ENCODE results near the gene DLG2.

The DLG2 gene

DNA sequence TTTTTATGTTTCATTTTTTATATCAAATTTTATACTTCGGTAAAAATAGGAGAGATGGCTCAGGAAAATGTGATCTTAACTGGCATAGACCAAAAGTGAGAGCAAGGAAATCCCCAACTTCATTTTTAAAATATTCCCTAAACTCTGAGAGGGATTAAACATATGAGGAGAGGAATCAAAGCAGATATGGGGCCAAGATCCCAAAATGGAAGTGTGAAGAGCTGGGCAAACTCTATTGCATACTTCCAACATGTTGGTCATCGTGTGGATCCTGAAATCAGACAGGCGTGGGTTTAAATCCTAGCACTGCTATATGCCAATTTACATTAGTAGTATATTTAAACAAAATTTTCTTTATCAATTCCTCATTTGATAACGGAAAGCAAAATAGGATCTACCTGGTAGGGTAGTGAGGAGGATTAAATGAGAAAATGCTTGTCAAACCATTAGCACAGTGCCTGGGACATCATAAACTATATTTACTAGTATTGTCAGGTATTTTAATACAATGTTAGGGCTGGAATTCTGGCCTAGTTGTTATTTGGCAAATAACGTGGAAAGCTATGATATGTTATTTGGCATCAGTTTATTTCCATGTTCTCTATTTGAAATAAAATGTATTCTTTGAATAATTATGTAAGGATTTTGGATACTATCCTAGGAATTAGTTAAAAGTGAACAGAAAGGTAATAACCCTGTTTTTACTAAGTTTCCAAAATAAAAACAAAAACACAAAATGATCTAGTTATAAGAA, 1948.1 kb downstream of the DLG2 start:
- DNase-seq (ENCODE audit: low spot score): no peak

DNA sequence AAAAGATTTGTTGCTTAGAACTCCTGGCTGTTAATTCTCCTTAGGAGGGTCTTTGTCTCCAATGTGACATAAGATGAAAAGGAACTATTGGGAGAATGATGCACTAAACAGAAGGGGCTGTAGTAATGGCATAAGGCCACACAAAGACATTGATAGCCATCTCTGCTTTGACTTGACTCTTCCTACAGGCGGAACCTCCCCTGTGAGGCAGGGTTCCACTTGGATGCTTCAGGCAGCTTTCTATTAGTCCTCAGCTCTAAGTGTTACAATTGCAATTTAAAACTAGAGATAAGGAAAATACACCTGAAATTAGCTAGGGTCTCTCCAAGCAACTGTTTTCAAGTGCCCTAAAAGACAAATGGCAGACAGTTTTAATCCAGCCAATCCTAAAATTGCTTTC, 1949.4 kb downstream of the DLG2 start:
- DNase-seq (ENCODE audit: low spot score): no peak

DNA sequence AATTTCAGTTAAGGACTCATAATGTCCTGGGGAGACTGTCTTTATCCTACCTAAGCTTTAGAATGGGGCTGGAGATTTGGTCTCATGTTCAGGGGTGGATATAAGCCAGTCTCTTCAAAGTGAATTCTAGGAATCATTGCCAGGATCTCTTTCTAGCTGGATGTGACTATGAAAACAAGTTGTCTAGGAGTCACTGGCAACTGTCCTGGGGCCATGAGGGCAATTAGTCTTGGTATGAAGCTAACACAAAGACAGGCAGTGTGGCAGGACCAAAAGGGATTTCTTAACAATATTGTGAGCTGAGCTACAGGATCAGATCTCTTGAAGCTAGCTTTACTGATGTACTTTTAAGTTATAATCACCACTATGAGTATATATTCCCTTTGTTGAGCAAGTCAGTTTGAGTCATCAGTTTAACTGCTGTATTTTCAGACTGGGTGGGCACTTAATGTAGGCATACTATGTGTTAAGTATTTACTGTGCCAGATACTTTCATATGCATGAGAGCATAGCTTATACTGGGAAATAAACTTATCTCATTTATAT, 1951.0 kb downstream of the DLG2 start:
- DNase-seq (ENCODE audit: low spot score): no peak

DNA sequence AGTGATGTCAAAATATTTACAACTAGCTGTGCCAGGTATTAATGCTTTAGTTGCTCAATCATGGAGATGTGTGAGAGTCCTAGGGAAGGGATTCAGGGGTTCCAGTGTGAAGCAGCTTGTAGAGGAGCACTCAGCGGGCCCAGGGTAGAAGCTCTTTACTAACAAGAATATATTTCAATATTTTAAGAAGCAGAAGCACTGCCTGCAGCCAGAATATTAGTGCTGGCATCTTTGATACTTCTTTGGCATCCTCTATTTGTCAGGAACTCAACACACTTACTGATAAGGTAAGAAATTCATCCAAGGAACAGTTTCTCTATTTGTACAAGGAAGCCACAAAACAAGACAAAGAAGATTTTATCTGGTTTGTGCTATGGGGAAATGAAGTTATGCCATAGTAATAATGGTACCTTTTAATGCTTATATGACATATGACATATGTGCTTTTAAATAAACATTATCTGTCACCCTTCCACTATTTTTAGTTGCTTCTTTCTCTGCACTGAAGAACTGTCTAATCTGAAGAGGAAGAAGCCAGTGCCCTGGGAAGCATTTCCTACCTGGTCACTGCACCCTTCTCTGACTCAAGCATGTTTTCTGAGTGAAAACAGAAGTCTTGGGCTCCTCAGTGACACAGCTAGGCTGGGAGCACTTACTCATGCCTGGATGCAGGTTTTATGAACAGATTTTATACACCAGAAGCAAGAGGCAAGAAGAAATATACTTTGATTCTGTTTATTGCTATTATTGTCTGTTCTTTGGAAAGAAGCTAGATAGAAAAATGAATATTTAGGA, 1952.8 kb downstream of the DLG2 start:
- DNase-seq (ENCODE audit: low spot score): no peak

DNA sequence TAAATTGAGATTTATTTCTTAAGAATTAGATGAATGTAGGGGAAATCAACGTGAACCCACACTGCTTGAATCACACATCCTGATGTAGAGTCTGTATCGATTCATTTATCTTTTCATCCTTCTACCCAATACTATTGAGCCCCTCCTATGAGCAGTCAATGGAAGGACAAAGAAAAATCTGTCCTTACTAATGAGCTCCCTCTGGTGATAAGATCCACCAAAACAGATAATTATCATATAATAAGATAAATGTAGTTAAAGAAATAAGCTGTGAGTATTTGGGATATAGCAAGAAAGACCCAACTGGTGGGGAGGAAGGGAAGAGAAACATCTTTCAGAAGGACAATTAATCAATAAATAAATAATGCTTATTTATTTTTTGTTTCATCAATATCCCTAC, 1955.9 kb downstream of the DLG2 start:
- DNase-seq (ENCODE audit: low spot score): no peak

DNA sequence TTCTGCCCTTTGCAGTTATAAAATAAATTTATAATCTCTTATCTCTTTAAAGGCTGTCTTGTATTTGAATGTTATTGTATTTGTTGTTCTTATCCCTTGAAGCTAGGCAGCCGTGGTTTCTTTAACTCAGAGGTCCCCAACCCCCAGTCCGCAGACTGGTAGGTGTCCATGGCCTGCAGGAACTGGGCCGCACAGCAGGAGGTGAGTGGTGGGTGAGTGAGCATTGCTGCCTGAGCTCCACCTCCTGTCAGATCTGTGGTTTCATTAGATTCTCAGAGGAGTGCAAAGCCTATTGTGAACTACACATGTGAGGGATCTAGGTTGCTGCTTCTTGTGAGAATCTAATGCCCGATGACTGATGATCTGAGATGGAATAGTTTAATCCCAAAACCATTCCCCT, 1961.0 kb downstream of the DLG2 start:
- no peak for DNase-seq (ENCODE audit: low spot score)

DNA sequence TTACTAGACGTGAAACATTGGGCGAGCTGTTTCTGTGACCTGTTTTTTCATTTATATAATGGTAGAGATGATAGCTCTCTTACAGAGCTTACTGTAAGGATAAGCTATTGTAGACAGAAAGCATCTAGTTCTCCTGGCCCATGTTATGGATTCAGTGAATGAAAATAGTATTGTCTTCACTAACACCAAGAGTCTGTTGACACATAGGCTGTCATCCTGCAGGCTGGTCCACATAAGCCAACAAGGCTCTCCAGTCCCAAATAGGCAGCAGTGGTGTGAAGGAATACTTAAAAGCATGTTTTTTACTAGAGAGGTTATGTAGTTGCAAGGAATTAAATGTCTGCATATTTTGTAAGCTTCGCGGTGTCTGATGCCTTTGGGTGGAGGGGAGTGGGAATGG, 1963.2 kb downstream of the DLG2 start:
- DNase-seq (ENCODE audit: low spot score): no peak

DNA sequence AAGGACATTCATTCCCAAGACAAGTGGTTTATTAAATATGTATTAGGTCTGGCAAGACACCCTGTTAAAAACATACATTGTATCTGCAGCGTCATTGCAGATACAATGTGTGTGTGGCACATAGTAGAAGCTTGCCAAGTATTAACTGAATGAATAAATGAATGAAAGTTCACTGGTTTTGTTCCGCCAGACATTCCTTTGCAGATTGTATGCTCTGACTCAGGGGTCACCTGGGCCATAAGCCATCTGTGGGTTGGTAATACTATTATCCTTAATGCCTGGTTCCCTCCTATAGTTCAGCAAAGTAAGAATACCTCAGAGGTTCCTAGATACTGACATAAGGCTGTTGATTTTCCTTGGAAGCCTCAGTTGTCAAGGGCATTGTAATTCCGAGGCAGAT, 1963.7 kb downstream of the DLG2 start:
- no peak for DNase-seq (ENCODE audit: low spot score)

DNA sequence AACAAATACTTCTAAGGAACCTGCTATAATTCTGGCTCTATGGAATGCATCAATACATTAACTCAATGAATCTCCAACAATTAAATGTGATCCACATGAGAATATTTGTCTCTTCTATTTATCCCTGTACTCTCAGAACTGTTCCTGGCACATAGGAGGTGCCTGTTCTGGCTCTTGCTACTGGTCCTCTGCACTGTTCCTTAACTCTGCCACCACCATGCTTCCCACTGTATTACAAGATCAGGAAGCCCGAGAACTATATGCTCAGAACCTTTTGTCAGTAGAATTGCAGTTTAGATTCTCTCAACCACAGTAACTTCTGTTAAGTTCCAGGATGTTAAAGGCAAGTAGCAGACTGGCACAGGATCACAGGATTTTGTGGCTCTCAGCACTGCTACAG, 1964.7 kb downstream of the DLG2 start:
- no peak for DNase-seq (ENCODE audit: low spot score)

DNA sequence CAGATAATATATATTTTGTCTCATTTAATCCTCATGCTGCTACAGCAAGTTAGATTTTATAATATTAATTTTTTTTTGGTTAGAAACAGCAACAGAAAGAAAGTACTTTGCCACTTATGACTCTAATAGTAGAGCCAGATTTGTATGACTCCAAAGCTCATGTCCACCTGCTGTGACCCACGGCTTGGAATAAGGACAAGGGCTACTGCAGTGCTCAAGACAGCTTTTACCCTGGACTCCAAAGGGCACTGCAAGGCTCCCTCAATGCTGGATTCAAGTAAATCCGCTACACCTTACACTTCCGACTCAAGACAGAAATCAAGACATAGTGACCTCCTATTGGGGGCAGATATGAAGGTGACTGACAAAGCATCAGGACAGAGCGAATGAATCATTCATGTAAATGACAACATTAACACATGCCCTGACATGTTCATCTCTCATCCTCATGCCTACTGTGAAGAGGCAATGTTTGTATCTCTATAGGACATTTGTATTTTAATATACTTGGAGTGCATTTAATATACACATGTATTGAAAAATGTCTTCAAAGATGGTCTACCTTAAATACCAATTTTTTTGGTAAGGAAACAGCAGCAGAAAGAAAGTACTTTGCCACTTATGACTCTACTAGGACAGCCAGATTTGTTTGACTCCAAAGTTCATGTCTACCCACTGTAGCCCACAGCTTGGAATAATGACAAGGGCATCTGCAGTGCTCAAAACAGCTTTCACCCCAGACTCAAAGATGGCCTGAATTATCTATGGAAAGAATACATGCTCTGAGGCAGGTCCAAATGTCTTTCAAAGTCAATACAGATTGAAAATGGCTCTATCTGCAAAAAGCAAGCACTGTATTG, 1965.4 kb downstream of the DLG2 start:
- DNase-seq (ENCODE audit: low spot score): no peak

DNA sequence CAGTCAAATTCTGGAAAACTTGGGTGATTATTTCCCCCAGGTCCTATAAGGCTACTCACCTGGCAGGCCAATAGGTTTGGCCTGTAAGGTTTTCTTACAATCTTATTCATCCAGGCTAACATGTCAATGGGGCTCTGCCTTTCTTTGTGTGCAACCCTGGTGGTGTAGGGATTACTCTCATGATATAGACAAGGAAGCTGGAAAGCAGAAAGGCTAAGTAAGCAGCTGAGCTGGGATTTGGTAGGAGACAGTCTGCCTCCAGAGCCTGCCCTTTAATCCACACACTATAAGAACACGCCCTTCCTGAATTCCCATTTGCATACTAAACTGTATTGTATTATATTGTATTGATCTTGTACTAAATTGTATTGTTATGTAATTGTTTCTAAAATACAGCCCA, 1967.7 kb downstream of the DLG2 start:
- no peak for DNase-seq (ENCODE audit: low spot score)

DNA sequence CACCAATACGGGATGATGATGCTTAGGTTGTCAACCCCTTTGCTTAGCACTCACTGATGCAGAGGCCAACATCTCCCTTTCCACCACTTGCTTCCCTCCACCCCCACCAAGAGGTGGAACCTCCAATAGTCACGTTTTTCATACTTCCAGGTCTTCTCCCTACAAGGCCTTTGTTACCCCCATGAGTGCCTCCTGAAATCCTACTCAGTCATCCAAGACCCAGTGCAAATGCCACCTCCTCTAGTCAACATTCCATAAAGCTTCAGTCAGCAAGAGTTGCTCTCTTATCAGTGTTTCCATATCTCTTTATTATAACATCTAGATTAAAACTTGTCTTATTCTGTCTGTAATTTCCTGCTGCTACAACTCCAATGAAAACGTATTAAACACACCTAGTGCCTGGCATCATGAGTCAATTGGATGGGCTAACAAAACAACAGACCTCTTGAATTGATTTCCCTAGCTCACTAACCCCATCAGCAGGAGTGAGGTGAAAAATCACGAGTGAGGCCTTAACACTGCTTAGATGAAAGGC, 1970.3 kb downstream of the DLG2 start:
- no peak for DNase-seq (ENCODE audit: low spot score)

DNA sequence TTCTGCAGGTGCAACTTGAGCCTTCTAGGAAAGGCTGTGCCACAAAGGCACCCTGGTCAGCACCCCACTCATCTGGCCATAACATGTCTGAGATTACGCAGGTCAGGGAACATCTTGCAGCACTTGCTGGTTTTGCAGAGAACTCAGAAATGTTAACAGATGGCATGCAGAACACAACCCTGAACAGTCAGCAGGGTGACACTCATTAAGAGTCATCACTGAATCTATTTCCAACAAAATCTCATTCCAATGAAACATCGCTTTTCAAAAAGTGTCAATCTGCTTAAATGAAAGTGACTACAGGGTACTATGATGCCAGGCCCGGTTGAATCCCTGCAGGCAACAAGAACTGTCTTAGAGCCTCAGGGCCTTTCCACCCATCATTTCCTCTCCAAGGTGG, 1971.2 kb downstream of the DLG2 start:
- no peak for DNase-seq (ENCODE audit: low spot score)

DNA sequence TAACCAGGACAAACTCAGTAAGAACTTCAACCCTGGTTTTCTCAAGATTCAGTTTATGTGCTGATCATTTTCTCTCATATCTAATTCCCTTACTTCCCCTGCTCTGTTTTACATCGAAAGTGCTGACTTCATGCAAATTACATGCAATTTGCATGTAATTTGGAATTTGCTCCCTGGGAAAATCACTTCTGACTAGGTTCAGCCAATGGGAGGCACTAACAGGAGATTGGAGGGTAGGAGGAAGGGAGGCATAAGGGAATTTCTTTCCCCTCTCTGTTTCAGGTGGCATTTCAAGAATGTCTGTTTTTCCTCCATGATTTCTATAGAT, 1977.7 kb downstream of the DLG2 start:
- no peak for DNase-seq (ENCODE audit: low spot score)

DNA sequence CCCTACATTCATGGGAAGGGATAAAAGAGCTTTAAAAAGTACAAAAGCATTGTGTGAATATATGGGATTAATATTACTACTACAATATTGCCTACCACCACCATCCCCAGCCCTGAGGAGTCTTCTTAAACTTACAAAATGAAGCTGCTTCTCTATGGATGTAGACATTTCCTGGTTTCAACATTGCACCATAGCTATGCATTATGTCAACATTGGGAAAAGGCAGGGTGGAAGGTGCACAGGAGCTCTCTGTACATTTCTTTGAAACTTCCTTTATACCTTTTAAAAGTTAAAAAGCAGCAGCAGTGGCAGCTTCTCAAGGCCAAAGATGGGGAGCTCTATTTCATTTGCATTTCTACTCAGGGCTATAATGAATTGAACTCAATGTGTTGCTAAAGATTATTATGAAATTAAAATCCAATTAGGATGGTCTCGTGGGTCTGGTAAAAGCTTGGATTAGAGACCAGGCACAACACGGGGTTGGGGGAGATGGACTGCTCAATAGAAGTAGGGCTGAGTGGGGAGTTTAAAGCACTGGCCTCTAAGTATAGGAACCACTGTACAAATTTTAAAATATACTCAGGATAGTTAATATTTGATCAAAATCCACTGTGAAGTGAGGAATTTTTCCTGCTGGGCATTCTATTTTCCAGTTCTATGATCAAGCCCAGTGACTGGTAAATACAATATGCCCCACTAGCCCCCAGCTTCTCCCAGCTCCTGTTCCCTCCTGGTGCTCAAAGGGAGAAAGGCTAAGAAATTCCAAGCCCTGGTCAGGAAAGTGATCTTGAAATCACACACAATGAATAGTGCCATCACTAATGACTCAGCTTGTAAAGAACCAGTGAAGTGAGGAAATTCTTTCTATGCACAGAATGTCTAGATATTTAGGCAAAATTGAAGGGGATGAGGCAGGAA, 1978.3 kb downstream of the DLG2 start:
- DNase-seq (ENCODE audit: low spot score): no peak

DNA sequence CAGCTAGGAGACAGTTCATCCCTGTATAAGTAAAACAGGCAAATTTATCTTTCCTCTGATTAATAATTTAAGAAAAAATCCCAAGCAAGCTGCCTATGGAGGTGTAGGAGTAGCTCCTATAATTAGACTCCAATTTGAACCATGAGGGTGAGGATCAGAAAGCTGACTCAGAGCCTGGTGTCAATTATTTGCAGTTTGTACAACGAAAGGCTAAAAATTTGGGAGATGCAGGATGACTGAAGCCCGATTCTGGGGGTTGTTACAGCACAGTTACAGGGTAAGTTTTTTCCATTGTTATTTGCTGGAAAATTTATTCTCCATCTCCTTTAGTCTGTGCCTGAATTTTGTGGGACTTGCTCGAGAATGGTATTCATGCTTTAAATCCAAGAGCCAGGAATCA, 1981.6 kb downstream of the DLG2 start:
- DNase-seq (ENCODE audit: low spot score): no peak

DNA sequence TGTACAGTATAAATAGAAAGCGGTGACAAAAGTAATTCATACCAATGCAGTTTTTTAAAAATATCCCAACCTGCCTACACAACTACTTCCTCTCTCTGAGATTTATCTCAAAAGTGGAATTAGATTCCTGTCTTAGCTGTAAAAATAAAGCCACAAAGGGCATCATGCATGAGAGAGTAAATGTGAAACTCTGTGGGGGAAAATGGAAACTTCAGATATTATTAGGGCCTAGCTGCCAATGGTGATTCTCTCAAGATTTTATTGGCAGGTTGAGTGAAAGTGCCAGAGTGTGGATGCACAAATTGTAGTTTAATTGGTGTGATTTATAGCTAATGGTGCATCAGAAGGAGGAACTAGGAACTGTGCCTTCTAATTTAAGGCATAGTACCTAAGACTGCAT, 1984.0 kb downstream of the DLG2 start:
- DNase-seq (ENCODE audit: low spot score): no peak

DNA sequence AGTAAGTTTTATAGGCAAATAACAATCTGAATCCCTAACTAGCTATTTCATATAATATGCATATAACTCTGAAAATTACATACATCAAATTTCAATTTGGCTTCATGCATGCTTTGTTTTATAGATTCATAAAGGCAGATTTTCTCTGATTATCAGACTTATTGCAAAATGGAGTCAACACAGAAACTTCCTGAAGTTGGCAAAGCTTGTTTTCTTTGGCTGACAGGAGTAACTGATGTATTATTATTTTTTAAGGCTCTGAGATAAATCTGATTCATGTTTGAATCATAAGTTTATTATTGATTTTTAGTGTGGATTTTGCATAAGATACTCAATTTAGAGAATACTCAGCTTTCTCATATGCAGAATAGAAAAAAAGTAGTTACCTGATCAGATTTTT, 1984.6 kb downstream of the DLG2 start:
- no peak for DNase-seq (ENCODE audit: low spot score)

DNA sequence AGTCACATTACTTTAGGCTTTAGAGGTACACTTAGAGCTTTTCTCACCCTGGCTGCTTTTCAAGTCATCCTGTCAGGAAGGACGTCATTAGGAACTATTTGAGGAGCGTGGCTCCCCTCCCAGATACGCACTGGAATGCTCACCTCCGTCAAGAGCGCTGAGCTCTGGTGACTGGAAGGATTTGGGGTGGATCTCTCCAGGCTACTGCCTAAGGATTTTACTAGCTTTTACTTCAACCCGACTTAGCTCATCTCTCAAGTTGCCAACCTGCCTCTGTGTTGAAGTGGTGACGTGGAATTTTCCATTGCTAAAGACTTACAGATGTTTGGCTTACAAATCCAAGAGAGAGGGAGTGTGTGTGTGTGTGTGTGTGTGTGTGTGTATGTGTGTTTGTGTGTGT, 1985.6 kb downstream of the DLG2 start:
- peak; percentile 49 for DNase-seq (ENCODE audit: low spot score)

DNA sequence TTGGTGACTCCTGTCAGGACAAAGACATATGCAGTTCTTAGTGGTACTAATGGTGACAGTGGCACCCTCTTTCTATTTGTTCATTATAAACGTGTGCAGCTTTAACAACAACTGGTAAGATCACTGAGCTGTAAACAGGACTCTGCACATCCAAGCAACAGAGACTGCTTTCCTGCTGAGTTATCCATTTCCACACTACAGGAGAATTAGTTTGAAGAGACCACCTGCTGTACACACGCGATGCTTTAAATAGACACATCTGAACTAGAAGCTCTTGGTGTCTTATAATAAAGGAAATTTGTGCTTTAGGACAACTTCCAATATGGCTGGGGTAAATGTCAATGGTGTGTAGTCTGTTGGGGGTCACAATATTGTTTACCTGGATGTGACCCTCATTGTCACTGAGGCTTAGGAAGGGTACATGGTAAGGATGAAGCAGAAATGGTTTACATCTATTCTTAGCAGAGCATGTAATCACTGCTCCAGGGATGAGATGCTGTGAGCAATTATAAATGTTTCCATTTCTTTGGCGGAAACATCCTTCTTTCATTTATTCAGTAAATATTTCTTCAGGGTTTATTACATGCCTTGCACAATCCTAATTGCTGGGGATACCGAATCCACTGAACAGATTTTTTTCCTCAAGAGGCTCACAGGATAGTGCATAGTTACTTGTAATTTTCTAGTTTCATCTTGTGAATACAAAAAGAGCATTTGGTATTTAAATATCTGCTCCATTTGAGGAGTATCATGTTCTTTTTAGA, 1987.0 kb downstream of the DLG2 start:
- DNase-seq (ENCODE audit: low spot score): no peak

DNA sequence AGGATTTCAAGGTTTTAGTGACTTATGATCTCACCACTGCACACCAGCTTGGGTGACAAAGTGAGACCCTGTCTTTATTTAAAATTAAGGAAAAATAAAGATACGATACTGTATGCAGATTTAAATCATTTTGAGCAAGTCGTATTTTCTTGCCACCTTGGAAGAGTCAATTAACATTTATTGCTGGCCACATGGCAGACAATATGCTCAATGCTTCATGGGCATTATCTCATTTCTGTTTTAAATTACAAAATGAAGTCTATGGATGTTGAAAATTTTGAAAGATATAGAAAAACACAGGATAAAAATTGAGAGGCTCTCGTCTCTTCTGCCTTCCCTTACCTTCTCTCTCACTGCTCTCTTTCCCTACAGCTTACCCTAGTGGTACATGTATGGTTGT, 1992.0 kb downstream of the DLG2 start:
- no peak for DNase-seq (ENCODE audit: low spot score)
